ENCODE results near the gene CNR2.

The CNR2 gene

GRCh38 chr1:23930861-23931490, 17.8 kb upstream of the CNR2 start:
- H3K4me1 ChIP-seq (ENCODE audit: control insufficient read depth, low read depth, low read length), result no peaks in the 10 kb centered on the region
- no peak overlapping the region for H3K27ac ChIP-seq (ENCODE audit: low read length)
- H3K4me3 ChIP-seq (ENCODE audit: low read length), result no peak overlapping the region

GRCh38 chr1:23930270-23930669, 17.1 kb upstream of the CNR2 start:
- Histone ChIP-seq H3K4me1 (ENCODE audit: control insufficient read depth, low read depth, low read length) (no peaks in the 10 kb centered on the region), H3K27me3 (ENCODE audit: control insufficient read depth, insufficient read depth, low read length) (no peaks in the 10 kb centered on the region), H3K4me3 (ENCODE audit: low read length) (no peak overlapping the region), H3K9ac (ENCODE audit: low read length) (no peak overlapping the region), H3K36me3 (ENCODE audit: control insufficient read depth, low read depth, low read length) (no peaks in the 10 kb centered on the region), H3K27ac (ENCODE audit: low read length) (no peak overlapping the region), H3K9me3 (ENCODE audit: control insufficient read depth, low read depth, low read length) (no peaks in the 10 kb centered on the region)

More at GRCh38 chr1:23930861-23931490, 17.8 kb upstream of the CNR2 start:
- Histone ChIP-seq H3K9me3 (ENCODE audit: control insufficient read depth, low read depth, low read length) (no peaks in the 10 kb centered on the region), H3K27me3 (ENCODE audit: control insufficient read depth, insufficient read depth, low read length) (no peaks in the 10 kb centered on the region), H3K9ac (ENCODE audit: low read length) (no peak overlapping the region), H3K36me3 (ENCODE audit: control insufficient read depth, low read depth, low read length) (no peaks in the 10 kb centered on the region)

- H3K4me1 ChIP-seq (ENCODE audit: control insufficient read depth, low read depth, low read length), result no peaks in the 10 kb centered on the region
- H3K27me3 ChIP-seq (ENCODE audit: control insufficient read depth, insufficient read depth, low read length), result no peaks in the 10 kb centered on the region
- H3K4me3 ChIP-seq (ENCODE audit: low read length), result no peak overlapping the region
- no peaks in the 10 kb centered on the region for H3K9me3 ChIP-seq (ENCODE audit: control insufficient read depth, low read depth, low read length)
- H3K27ac ChIP-seq (ENCODE audit: low read length), result no peak overlapping the region
- no peaks in the 10 kb centered on the region for H3K36me3 ChIP-seq (ENCODE audit: control insufficient read depth, low read depth, low read length)
- no peak overlapping the region for H3K9ac ChIP-seq (ENCODE audit: low read length)
Measured at GRCh38 chr1:23928789-23929188, 15.6 kb upstream of the CNR2 start.

GRCh38 chr1:23927097-23927496, 13.9 kb upstream of the CNR2 start:
- Histone ChIP-seq H3K36me3 (ENCODE audit: control insufficient read depth, low read depth, low read length) (no peaks in the 10 kb centered on the region), H3K9me3 (ENCODE audit: control insufficient read depth, low read depth, low read length) (no peaks in the 10 kb centered on the region), H3K27me3 (ENCODE audit: control insufficient read depth, insufficient read depth, low read length) (no peaks in the 10 kb centered on the region), H3K4me3 (ENCODE audit: low read length) (no peak overlapping the region), H3K27ac (ENCODE audit: low read length) (no peak overlapping the region), H3K9ac (ENCODE audit: low read length) (no peak overlapping the region), H3K4me1 (ENCODE audit: control insufficient read depth, low read depth, low read length) (no peaks in the 10 kb centered on the region)

- no peak overlapping the region for H3K27ac ChIP-seq (ENCODE audit: low read length)
- H3K4me1 ChIP-seq (ENCODE audit: control insufficient read depth, low read depth, low read length), result no peaks in the 10 kb centered on the region
- H3K36me3 ChIP-seq (ENCODE audit: control insufficient read depth, low read depth, low read length), result no peaks in the 10 kb centered on the region
- no peak overlapping the region for H3K9ac ChIP-seq (ENCODE audit: low read length)
- H3K27me3 ChIP-seq (ENCODE audit: control insufficient read depth, insufficient read depth, low read length), result no peaks in the 10 kb centered on the region
- no peaks in the 10 kb centered on the region for H3K9me3 ChIP-seq (ENCODE audit: control insufficient read depth, low read depth, low read length)
- no peak overlapping the region for H3K4me3 ChIP-seq (ENCODE audit: low read length)
Measured at GRCh38 chr1:23925279-23925678, 12.1 kb upstream of the CNR2 start.

- Histone ChIP-seq H3K9me3 (ENCODE audit: control insufficient read depth, low read depth, low read length) (no peaks in the 10 kb centered on the region), H3K9ac (ENCODE audit: low read length) (no peak overlapping the region), H3K4me3 (ENCODE audit: low read length) (no peak overlapping the region), H3K27ac (ENCODE audit: low read length) (no peak overlapping the region), H3K27me3 (ENCODE audit: control insufficient read depth, insufficient read depth, low read length) (no peaks in the 10 kb centered on the region), H3K4me1 (ENCODE audit: control insufficient read depth, low read depth, low read length) (no peaks in the 10 kb centered on the region), H3K36me3 (ENCODE audit: control insufficient read depth, low read depth, low read length) (no peaks in the 10 kb centered on the region)
Measured at GRCh38 chr1:23924601-23925000, 11.4 kb upstream of the CNR2 start.

GRCh38 chr1:23923592-23924499, 10.7 kb upstream of the CNR2 start:
- Histone ChIP-seq H3K9ac (ENCODE audit: low read length) (no peak overlapping the region), H3K4me3 (ENCODE audit: low read length) (no peak overlapping the region), H3K27me3 (ENCODE audit: control insufficient read depth, insufficient read depth, low read length) (no peaks in the 10 kb centered on the region), H3K27ac (ENCODE audit: low read length) (no peak overlapping the region), H3K36me3 (ENCODE audit: control insufficient read depth, low read depth, low read length) (no peaks in the 10 kb centered on the region), H3K9me3 (ENCODE audit: control insufficient read depth, low read depth, low read length) (no peaks in the 10 kb centered on the region), H3K4me1 (ENCODE audit: control insufficient read depth, low read depth, low read length) (no peaks in the 10 kb centered on the region)

GRCh38 chr1:23922321-23922943, 9.3 kb upstream of the CNR2 start:
- H3K27me3 ChIP-seq (ENCODE audit: control insufficient read depth, insufficient read depth, low read length), result no peaks in the 10 kb centered on the region
- H3K36me3 ChIP-seq (ENCODE audit: control insufficient read depth, low read depth, low read length), result no peaks in the 10 kb centered on the region
- no peak overlapping the region for H3K27ac ChIP-seq (ENCODE audit: low read length)
- H3K4me1 ChIP-seq (ENCODE audit: control insufficient read depth, low read depth, low read length), result no peaks in the 10 kb centered on the region
- H3K9me3 ChIP-seq (ENCODE audit: control insufficient read depth, low read depth, low read length), result no peaks in the 10 kb centered on the region
- H3K4me3 ChIP-seq (ENCODE audit: low read length), result no peak overlapping the region
- no peak overlapping the region for H3K9ac ChIP-seq (ENCODE audit: low read length)

- H3K36me3 ChIP-seq (ENCODE audit: control insufficient read depth, low read depth, low read length), result no peaks in the 10 kb centered on the region
- H3K9me3 ChIP-seq (ENCODE audit: control insufficient read depth, low read depth, low read length), result no peaks in the 10 kb centered on the region
- no peak overlapping the region for H3K9ac ChIP-seq (ENCODE audit: low read length)
- H3K4me3 ChIP-seq (ENCODE audit: low read length), result no peak overlapping the region
- no peaks in the 10 kb centered on the region for H3K27me3 ChIP-seq (ENCODE audit: control insufficient read depth, insufficient read depth, low read length)
- H3K4me1 ChIP-seq (ENCODE audit: control insufficient read depth, low read depth, low read length), result no peaks in the 10 kb centered on the region
- H3K27ac ChIP-seq (ENCODE audit: low read length), result no peak overlapping the region
Measured at GRCh38 chr1:23916209-23917131, 3.3 kb upstream of the CNR2 start.

- no peaks in the 10 kb centered on the region for H3K27me3 ChIP-seq (ENCODE audit: control insufficient read depth, insufficient read depth, low read length)
- H3K4me3 ChIP-seq (ENCODE audit: low read length), result no peak overlapping the region
- H3K36me3 ChIP-seq (ENCODE audit: control insufficient read depth, low read depth, low read length), result no peaks in the 10 kb centered on the region
- H3K9me3 ChIP-seq (ENCODE audit: control insufficient read depth, low read depth, low read length), result no peaks in the 10 kb centered on the region
- H3K9ac ChIP-seq (ENCODE audit: low read length), result no peak overlapping the region
- H3K27ac ChIP-seq (ENCODE audit: low read length), result no peak overlapping the region
- no peaks in the 10 kb centered on the region for H3K4me1 ChIP-seq (ENCODE audit: control insufficient read depth, low read depth, low read length)
Measured at GRCh38 chr1:23915466-23915865, 2.3 kb upstream of the CNR2 start.

- Histone ChIP-seq H3K9me3 (ENCODE audit: control insufficient read depth, low read depth, low read length) (no peaks in the 10 kb centered on the region), H3K4me1 (ENCODE audit: control insufficient read depth, low read depth, low read length) (no peaks in the 10 kb centered on the region), H3K27me3 (ENCODE audit: control insufficient read depth, insufficient read depth, low read length) (no peaks in the 10 kb centered on the region), H3K9ac (ENCODE audit: low read length) (no peak overlapping the region), H3K36me3 (ENCODE audit: control insufficient read depth, low read depth, low read length) (no peaks in the 10 kb centered on the region), H3K4me3 (ENCODE audit: low read length) (no peak overlapping the region), H3K27ac (ENCODE audit: low read length) (no peak overlapping the region)
Measured at GRCh38 chr1:23914921-23915320, 1.8 kb upstream of the CNR2 start.
